Measurements from ENCODE around the gene UBIAD1.

Gene UBIAD1

DNA sequence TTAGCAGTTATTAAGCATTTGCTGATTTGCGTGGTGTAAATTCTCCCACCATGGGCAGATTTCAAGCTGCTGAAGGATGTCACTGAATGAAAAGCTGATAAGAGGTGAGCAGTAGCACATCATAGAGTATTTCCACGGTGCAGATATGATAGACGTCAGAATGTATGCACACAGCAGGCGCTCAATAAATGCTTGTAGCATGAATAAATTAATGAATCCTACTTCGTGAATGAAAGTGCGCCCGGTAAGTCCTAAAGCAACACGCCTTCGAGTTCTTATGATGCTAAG, 510 bp upstream of the UBIAD1 start (continued):
- TF ChIP-seq POU6F1 (CRISPR knock-in tag; IDR thresholded peaks at IDR 0.05; ENCODE audit: borderline replicate concordance, low read depth), result no peak
- no peak for TF ChIP-seq ESRRG (CRISPR knock-in tag; IDR thresholded peaks at IDR 0.05)
- no peak for TF ChIP-seq GLIS3 (CRISPR knock-in tag; IDR thresholded peaks at IDR 0.05)
- no peak for TF ChIP-seq PATZ1 (CRISPR knock-in tag; IDR thresholded peaks at IDR 0.05; ENCODE audit: borderline replicate concordance)
- no peak for TF ChIP-seq ZNF8 (CRISPR knock-in tag; IDR thresholded peaks at IDR 0.05)
- TF ChIP-seq TCF4 (CRISPR knock-in tag; IDR thresholded peaks at IDR 0.05; ENCODE audit: borderline replicate concordance), result no peak
- no peak for TF ChIP-seq ARNTL (CRISPR knock-in tag; IDR thresholded peaks at IDR 0.05; ENCODE audit: borderline replicate concordance, low read depth)
- no peak for TF ChIP-seq CSDC2 (CRISPR knock-in tag; IDR thresholded peaks at IDR 0.05)

DNA sequence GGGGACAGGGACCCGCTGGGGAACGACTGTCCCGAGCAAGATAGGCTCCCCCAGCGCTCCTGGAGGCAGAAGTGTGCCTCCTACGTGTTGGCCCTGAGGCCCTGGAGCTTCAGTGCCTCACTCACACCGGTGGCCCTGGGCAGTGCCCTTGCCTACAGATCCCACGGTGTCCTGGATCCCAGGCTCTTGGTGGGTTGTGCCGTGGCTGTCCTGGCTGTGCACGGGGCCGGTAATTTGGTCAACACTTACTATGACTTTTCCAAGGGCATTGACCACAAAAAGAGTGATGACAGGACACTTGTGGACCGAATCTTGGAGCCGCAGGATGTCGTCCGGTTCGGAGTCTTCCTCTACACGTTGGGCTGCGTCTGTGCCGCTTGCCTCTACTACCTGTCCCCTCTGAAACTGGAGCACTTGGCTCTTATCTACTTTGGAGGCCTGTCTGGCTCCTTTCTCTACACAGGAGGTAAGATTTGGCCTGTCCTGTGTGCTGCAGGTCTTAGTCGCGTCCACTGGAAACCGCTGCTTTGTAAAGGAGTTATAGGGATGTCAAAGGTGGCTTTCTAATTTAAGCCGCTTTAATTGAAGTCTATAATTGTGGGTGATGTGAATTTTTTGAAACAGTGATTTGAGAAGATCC, 717 bp downstream of the UBIAD1 start:
- no peak for TF ChIP-seq ISL1 (CRISPR knock-in tag; IDR thresholded peaks at IDR 0.05)
- TF ChIP-seq RARB (CRISPR knock-in tag; IDR thresholded peaks at IDR 0.05), result no peak
- TF ChIP-seq ZNF8 (CRISPR knock-in tag; IDR thresholded peaks at IDR 0.05), result no peak
- no peak for TF ChIP-seq PPARA (CRISPR knock-in tag; IDR thresholded peaks at IDR 0.05; ENCODE audit: borderline replicate concordance)
- TF ChIP-seq ESRRG (CRISPR knock-in tag; IDR thresholded peaks at IDR 0.05), result no peak
- no peak for TF ChIP-seq ARNTL (CRISPR knock-in tag; IDR thresholded peaks at IDR 0.05; ENCODE audit: borderline replicate concordance, low read depth)
- TF ChIP-seq, protein P1, sequence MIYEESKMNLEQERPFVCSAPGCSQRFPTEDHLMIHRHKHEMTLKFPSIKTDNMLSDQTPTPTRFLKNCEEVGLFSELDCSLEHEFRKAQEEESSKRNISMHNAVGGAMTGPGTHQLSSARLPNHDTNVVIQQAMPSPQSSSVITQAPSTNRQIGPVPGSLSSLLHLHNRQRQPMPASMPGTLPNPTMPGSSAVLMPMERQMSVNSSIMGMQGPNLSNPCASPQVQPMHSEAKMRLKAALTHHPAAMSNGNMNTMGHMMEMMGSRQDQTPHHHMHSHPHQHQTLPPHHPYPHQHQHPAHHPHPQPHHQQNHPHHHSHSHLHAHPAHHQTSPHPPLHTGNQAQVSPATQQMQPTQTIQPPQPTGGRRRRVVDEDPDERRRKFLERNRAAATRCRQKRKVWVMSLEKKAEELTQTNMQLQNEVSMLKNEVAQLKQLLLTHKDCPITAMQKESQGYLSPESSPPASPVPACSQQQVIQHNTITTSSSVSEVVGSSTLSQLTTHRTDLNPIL (CRISPR knock-in tag; IDR thresholded peaks at IDR 0.05; ENCODE audit: low read depth), result no peak
- TF ChIP-seq, protein P2, sequence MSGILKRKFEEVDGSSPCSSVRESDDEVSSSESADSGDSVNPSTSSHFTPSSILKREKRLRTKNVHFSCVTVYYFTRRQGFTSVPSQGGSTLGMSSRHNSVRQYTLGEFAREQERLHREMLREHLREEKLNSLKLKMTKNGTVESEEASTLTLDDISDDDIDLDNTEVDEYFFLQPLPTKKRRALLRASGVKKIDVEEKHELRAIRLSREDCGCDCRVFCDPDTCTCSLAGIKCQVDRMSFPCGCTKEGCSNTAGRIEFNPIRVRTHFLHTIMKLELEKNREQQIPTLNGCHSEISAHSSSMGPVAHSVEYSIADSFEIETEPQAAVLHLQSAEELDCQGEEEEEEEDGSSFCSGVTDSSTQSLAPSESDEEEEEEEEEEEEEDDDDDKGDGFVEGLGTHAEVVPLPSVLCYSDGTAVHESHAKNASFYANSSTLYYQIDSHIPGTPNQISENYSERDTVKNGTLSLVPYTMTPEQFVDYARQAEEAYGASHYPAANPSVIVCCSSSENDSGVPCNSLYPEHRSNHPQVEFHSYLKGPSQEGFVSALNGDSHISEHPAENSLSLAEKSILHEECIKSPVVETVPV (CRISPR knock-in tag; IDR thresholded peaks at IDR 0.05), result no peak
- no peak for TF ChIP-seq SNAI2 (CRISPR knock-in tag; IDR thresholded peaks at IDR 0.05)
- no peak for TF ChIP-seq ZNF565 (CRISPR knock-in tag; conservative IDR thresholded peaks at IDR 0.05; ENCODE audit: low read depth)
- no peak for TF ChIP-seq TOX (CRISPR knock-in tag; IDR thresholded peaks at IDR 0.05; ENCODE audit: borderline replicate concordance)
- no peak for TF ChIP-seq TSHZ2 (CRISPR knock-in tag; IDR thresholded peaks at IDR 0.05)
- no peak for TF ChIP-seq TCF4 (CRISPR knock-in tag; IDR thresholded peaks at IDR 0.05; ENCODE audit: borderline replicate concordance)
- TF ChIP-seq POU6F1 (CRISPR knock-in tag; IDR thresholded peaks at IDR 0.05; ENCODE audit: borderline replicate concordance, low read depth), result no peak
- TF ChIP-seq ZFP30 (CRISPR knock-in tag; IDR thresholded peaks at IDR 0.05), result no peak
- ATAC-seq, result peak; percentile 69

GRCh38 chr1:11279152-11279551, 6.2 kb downstream of the UBIAD1 start:
- no peak for ATAC-seq
- TF ChIP-seq ESRRG (CRISPR knock-in tag; IDR thresholded peaks at IDR 0.05) (no peak), GLIS3 (CRISPR knock-in tag; IDR thresholded peaks at IDR 0.05) (no peak), ARNTL (CRISPR knock-in tag; IDR thresholded peaks at IDR 0.05; ENCODE audit: borderline replicate concordance, low read depth) (no peak), ZFP3 (CRISPR knock-in tag; IDR thresholded peaks at IDR 0.05) (no peak), ZC3H10 (CRISPR knock-in tag; IDR thresholded peaks at IDR 0.05) (no peak), ZNF8 (CRISPR knock-in tag; IDR thresholded peaks at IDR 0.05) (no peak), PATZ1 (CRISPR knock-in tag; IDR thresholded peaks at IDR 0.05; ENCODE audit: borderline replicate concordance) (no peak), TCF4 (CRISPR knock-in tag; IDR thresholded peaks at IDR 0.05; ENCODE audit: borderline replicate concordance) (no peak), POU6F1 (CRISPR knock-in tag; IDR thresholded peaks at IDR 0.05; ENCODE audit: borderline replicate concordance, low read depth) (no peak)
- TF ChIP-seq, protein P1 (CRISPR knock-in tag; IDR thresholded peaks at IDR 0.05; ENCODE audit: low read depth), result no peak

All from SK-N-SH treated with all-trans-retinoic acid at 6 μM for 48 hours (cell line).